ENCODE measurements around the gene DYNLL1. TPM values are rescaled to one million over a fixed set of nuclear protein-coding genes. Genes with fewer than 3 reads are reported as not detected.

Gene DYNLL1
- total RNA-seq, 1 experiment from 2014 or later: 243 TPM

DNA sequence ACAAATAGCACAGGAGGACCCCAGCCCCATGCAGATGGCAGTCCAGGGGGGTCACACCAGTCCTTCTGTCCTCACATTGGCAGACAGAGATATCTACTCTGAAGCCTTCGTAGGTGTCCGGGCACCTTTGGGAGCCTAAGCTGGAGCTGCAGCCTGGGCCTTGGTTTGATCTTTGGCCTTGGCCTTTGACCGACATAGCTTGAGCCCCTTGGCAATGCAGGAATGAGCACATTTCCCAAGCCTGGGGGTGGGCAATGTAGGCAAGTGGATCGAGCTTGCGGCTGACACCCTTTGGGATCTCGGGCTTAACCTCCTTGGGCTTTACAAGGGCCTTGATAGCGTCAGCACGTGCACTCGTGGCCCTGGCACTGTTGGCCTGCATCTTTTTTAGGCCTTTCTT, 26.7 kb downstream of the DYNLL1 start:
- CTCF ChIA-PET: no interaction called here
- BruUV-seq (replicated peaks): no TSS peak
- no peaks in the 10 kb centered on the region for H3K9me3 ChIP-seq (ENCODE audit: control insufficient read depth in 1 of 2, insufficient read depth in 1 of 2, low read depth in 1 of 2, low read length in 2 of 2)
- POLR2A ChIA-PET: no interaction called here
- H3K9ac ChIP-seq (ENCODE audit: low read length): no peak overlapping the region
- no peaks in the 10 kb centered on the region for H3K79me2 ChIP-seq (ENCODE audit: insufficient read depth, low read length)
- no peaks in the 10 kb centered on the region for H3K27me3 ChIP-seq (ENCODE audit: insufficient read depth, low read length)
- TF ChIP-seq ZNF274 (IDR thresholded peaks at IDR 0.05; ENCODE audit: low read depth, low read length): no peak
- TF ChIP-seq JUND (IDR thresholded peaks at IDR 0.05): no peak
- TF ChIP-seq EZH2 (IDR thresholded peaks at IDR 0.05): no peak
- TF ChIP-seq, protein P1, sequence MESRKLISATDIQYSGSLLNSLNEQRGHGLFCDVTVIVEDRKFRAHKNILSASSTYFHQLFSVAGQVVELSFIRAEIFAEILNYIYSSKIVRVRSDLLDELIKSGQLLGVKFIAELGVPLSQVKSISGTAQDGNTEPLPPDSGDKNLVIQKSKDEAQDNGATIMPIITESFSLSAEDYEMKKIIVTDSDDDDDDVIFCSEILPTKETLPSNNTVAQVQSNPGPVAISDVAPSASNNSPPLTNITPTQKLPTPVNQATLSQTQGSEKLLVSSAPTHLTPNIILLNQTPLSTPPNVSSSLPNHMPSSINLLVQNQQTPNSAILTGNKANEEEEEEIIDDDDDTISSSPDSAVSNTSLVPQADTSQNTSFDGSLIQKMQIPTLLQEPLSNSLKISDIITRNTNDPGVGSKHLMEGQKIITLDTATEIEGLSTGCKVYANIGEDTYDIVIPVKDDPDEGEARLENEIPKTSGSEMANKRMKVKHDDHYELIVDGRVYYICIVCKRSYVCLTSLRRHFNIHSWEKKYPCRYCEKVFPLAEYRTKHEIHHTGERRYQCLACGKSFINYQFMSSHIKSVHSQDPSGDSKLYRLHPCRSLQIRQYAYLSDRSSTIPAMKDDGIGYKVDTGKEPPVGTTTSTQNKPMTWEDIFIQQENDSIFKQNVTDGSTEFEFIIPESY (IDR thresholded peaks at IDR 0.05; ENCODE audit: extremely low read depth, insufficient replicate concordance, low read length): no peak
- no peak for TF ChIP-seq SIN3A (IDR thresholded peaks at IDR 0.05; ENCODE audit: low read depth)
- TF ChIP-seq, protein P2, sequence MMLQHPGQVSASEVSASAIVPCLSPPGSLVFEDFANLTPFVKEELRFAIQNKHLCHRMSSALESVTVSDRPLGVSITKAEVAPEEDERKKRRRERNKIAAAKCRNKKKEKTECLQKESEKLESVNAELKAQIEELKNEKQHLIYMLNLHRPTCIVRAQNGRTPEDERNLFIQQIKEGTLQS (IDR thresholded peaks at IDR 0.05): no peak
- TF ChIP-seq ZFX (IDR thresholded peaks at IDR 0.05): no peak
- no peak for TF ChIP-seq CBX3 (IDR thresholded peaks at IDR 0.05; ENCODE audit: low read depth)
- TF ChIP-seq SP1 (IDR thresholded peaks at IDR 0.05; ENCODE audit: low read depth): no peak
- no peak for TF ChIP-seq EGR1 (IDR thresholded peaks at IDR 0.05; ENCODE audit: low read depth)
- no peak for TF ChIP-seq RAD21 (IDR thresholded peaks at IDR 0.05; ENCODE audit: low read depth)
- TF ChIP-seq, protein P3, sequence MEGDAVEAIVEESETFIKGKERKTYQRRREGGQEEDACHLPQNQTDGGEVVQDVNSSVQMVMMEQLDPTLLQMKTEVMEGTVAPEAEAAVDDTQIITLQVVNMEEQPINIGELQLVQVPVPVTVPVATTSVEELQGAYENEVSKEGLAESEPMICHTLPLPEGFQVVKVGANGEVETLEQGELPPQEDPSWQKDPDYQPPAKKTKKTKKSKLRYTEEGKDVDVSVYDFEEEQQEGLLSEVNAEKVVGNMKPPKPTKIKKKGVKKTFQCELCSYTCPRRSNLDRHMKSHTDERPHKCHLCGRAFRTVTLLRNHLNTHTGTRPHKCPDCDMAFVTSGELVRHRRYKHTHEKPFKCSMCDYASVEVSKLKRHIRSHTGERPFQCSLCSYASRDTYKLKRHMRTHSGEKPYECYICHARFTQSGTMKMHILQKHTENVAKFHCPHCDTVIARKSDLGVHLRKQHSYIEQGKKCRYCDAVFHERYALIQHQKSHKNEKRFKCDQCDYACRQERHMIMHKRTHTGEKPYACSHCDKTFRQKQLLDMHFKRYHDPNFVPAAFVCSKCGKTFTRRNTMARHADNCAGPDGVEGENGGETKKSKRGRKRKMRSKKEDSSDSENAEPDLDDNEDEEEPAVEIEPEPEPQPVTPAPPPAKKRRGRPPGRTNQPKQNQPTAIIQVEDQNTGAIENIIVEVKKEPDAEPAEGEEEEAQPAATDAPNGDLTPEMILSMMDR (IDR thresholded peaks at IDR 0.05 in 2 of 3, conservative IDR thresholded peaks at IDR 0.05 in 1 of 3; ENCODE audit: borderline replicate concordance in 1 of 3, insufficient read depth in 1 of 3, low read depth in 2 of 3, low read length in 2 of 3): no peak
- no peak for TF ChIP-seq CEBPB (IDR thresholded peaks at IDR 0.05; ENCODE audit: low read depth)
- no peaks in the 10 kb centered on the region for H4K20me1 ChIP-seq (ENCODE audit: insufficient read depth)
- no peaks in the 10 kb centered on the region for H3K36me3 ChIP-seq (ENCODE audit: control insufficient read depth in 1 of 2, insufficient read depth in 2 of 2, low read length in 2 of 2)
- peaks cover 2 to 3% of the 10 kb centered on the region in 2 experiments; a peak in 1 of 4 replicates for H3K4me1 ChIP-seq (ENCODE audit: control insufficient read depth in 1 of 2, insufficient read depth in 2 of 2, low read length in 2 of 2)
- ATAC-seq (no peak), DNase-seq (ENCODE audit: low read depth, low spot score) (no peak)
- no peak overlapping the region for H3K27ac ChIP-seq (ENCODE audit: low read depth, low read length)
- H3K4me2 ChIP-seq (ENCODE audit: low read length): no peak overlapping the region
- no peak overlapping the region for H2AFZ ChIP-seq (ENCODE audit: low read depth, low read length, poor library complexity, severe bottlenecking)
- intact Hi-C loops (cut with micrococcal nuclease): no loop called here
- RAD21 ChIA-PET (ENCODE audit: low non-redundant PET in 1 of 2, low total read pairs in 2 of 2, uncharacterized antibody in 2 of 2, unreplicated experiment in 2 of 2): no interaction called here
- H3K4me3 ChIP-seq (replicated peaks in 1 of 2; ENCODE audit: low read depth in 1 of 2, low read length in 2 of 2): no peak overlapping the region
- H3K9me2 ChIP-seq (ENCODE audit: insufficient read depth): no peaks in the 10 kb centered on the region
